Spleen (tissue), 11 donors: Measurements from ENCODE around the gene FUT8. TPM values are rescaled to one million over a fixed set of nuclear protein-coding genes. Genes with fewer than 3 reads are reported as not detected.
"Not testable (repeated sequence)": the region's sequence is repeated elsewhere in the genome, so short reads cannot be mapped to it uniquely, and the experiment has no call there.

Experiments used
- DNase-seq: peaks from one replicate; pipeline ENCODE4 v3.0.0-alpha.2; 2020
- H3K27ac ChIP-seq, 8 donors: fragments of 200-600 bp; sonication (generic) in 7 of 8; 1 replicate in 4 of 8; 2 replicates in 4 of 8; pipeline versions ENCODE4 v1.5.0 to v1.8.0; 2016 to 2021; ENCODE audit warnings: inconsistent platforms in 4 of 8, mild to moderate bottlenecking in 4 of 8, moderate library complexity in 1 of 8
- H3K27me3 ChIP-seq, 7 donors: fragments of 200-600 bp; sonication (generic) in 6 of 7; replicated peaks in 1 of 7; 1 replicate in 4 of 7; 2 replicates in 3 of 7; pipeline versions ENCODE4 v1.5.0 to v1.8.0; 2016 to 2021; ENCODE audit warnings: inconsistent platforms in 3 of 7, mild to moderate bottlenecking in 1 of 7
- H3K36me3 ChIP-seq, 6 donors: fragments of 200-600 bp; sonication (generic) in 5 of 6; 1 replicate in 4 of 6; 2 replicates in 2 of 6; pipeline versions ENCODE4 v1.5.0 to v1.8.0; 2016 to 2021; ENCODE audit warnings: inconsistent platforms in 2 of 6
- H3K4me1 ChIP-seq, 6 donors: fragments of 200-600 bp; sonication (generic) in 5 of 6; 1 replicate in 3 of 6; 2 replicates in 3 of 6; pipeline versions ENCODE4 v1.5.0 to v1.8.0; 2016 to 2021; ENCODE audit warnings: inconsistent platforms in 3 of 6
- H3K4me3 ChIP-seq, 8 donors: fragments of 200-600 bp; sonication (generic) in 7 of 8; 1 replicate in 4 of 8; 2 replicates in 4 of 8; pipeline versions ENCODE4 v1.5.0 to v1.8.0; 2016 to 2021; ENCODE audit warnings: inconsistent platforms in 4 of 8, mild to moderate bottlenecking in 4 of 8, moderate library complexity in 2 of 8
- H3K9me3 ChIP-seq, 8 donors: fragments of 200-600 bp; sonication (generic) in 7 of 8; 1 replicate in 4 of 8; 2 replicates in 4 of 8; pipeline versions ENCODE4 v1.5.0 to v1.8.0; 2016 to 2021; ENCODE audit warnings: inconsistent platforms in 4 of 8
- CTCF ChIP-seq, 11 experiments: fragments of 200-600 bp in 7 of 11; fragments of 450-650 bp in 4 of 11; sonication (generic) in 4 of 11; IDR thresholded peaks in 8 of 11; conservative IDR thresholded peaks in 3 of 11; 1 replicate in 7 of 11; 2 replicates in 4 of 11; pipeline versions ENCODE4 v1.4.0 to v1.8.0; 2016 to 2021; ENCODE audit warnings: antibody characterized with exemption in 11 of 11, inconsistent platforms in 4 of 11, mild to moderate bottlenecking in 1 of 11
- POLR2A ChIP-seq, 3 donors: fragments of 450-650 bp; IDR thresholded peaks; one replicate each; pipeline ENCODE4 v1.5.1; 2017; ENCODE audit warnings: antibody characterized with exemption in 3 of 3, mild to moderate bottlenecking in 1 of 3
- POLR2AphosphoS5 ChIP-seq, 3 donors: sonication (generic); formaldehyde crosslinking; IDR thresholded peaks; one replicate each; pipeline ENCODE4 v1.5.1; 2017; ENCODE audit warnings: antibody characterized with exemption in 3 of 3
- WGBS, 5 donors: extraction: QIAGEN DNeasy Blood & Tissue Kit in 3 of 5; methylation state at CpG; one replicate each; pipeline versions ENCODE4 v1.1.5 to v1.1.7; 2013 to 2018; 5-methylcytosine and 5-hydroxymethylcytosine counted together
- intact Hi-C: fragments of 100-400 bp; cut with DNase I; formaldehyde crosslinking; loops from one replicate; pipeline ENCODE4 v1.15.0; 2023; ENCODE audit warnings: low total_unique reads
- polyA plus RNA-seq, 3 donors: library from polyadenylated mRNA; stranded (reverse); fragments of 200-250 nt; gene quantifications; one replicate each; pipeline ENCODE4 v1.2.1, GENCODE V29; 2013
- total RNA-seq, 7 donors: library from RNA; depleted of rRNA in 3 of 7; stranded (reverse); fragments of >200 nt in 3 of 7; fragmentation: NEBNext Ultra II Directional in 4 of 7; extraction: Animal tissue kit (Norgen Biotek cat#: 25700) in 4 of 7; gene quantifications; one replicate each; pipeline versions ENCODE4 v1.1.0 to v1.2.1, GENCODE V29; 2016 to 2021
- donor health status: healthy with polysubstance abuse.
- donor health status: DM: no; HTN: no; CAD: no; lungs with moderate emphysema.
- donor health status: DM: no; HTN: no; CAD: no.
- donor health status: Bipolar disorder and iron deficiency.
- donor health status: healthy.
- donor health status: DM: no; HTN: no; CAD: no.
- donor health status: DM: yes; HTN: yes; CAD: no.

FUT8 gene
- total and polyA plus RNA-seq, 10 donors = 9.4 to 75.1 (median 53.0) TPM

DNA sequence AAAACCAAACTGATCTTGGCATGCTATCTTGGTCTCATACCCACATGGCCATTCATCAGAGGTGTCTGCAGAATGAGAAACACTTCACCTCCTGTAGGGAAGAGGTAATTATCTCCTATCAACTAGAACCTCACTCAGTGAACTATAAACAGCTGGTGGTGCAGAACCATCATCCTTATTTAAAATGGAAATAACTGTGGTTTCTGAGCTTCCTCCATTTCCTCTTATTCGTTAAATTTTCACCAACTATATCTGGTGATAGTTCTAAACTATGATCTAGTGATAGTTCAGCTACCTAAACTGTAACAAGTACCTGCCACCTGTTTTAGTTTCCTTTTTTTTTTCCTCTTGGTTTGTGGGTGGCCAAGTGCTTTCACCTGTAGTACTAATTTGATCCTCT lies 218.5 kb downstream of the FUT8 start:
- Histone ChIP-seq H3K27ac (no peak overlapping the region), H3K9me3 (peaks cover 0 to 15% (median 7%) of the 10 kb centered on the region in 8 donors), H3K4me1 (peaks cover 0 to 11% (median 0%) of the 10 kb centered on the region in 6 donors), H3K36me3 (peaks cover 0 to 55% (median 10%) of the 10 kb centered on the region in 6 donors), H3K27me3 (no peaks in the 10 kb centered on the region), H3K4me3 (no peak overlapping the region)
- intact Hi-C loops = no loop called here
- TF ChIP-seq POLR2AphosphoS5 (IDR thresholded peaks at IDR 0.05) (no peak), POLR2A (IDR thresholded peaks at IDR 0.05) (no peak), CTCF (IDR thresholded peaks at IDR 0.05 in 8 of 11, conservative IDR thresholded peaks at IDR 0.05 in 3 of 11) (no peak)
- WGBS, 5 donors = 8 to 38% (median 25%) methylated on average over 1 of the region's 1 CpG
- no peak for DNase-seq

GRCh38 chr14:65632487-65632886 lies 220.0 kb downstream of the FUT8 start:
- no peak overlapping the region for H3K4me3 ChIP-seq
- intact Hi-C loops = no loop called here
- no peak for TF ChIP-seq POLR2A (IDR thresholded peaks at IDR 0.05)
- TF ChIP-seq POLR2AphosphoS5 (IDR thresholded peaks at IDR 0.05) = no peak
- TF ChIP-seq CTCF (IDR thresholded peaks at IDR 0.05 in 8 of 11, conservative IDR thresholded peaks at IDR 0.05 in 3 of 11) = no peak
- H3K36me3 ChIP-seq = peaks cover 0 to 55% (median 10%) of the 10 kb centered on the region in 6 donors
- H3K27ac ChIP-seq = no peak overlapping the region
- no peaks in the 10 kb centered on the region for H3K27me3 ChIP-seq
- peaks cover 0 to 15% (median 7%) of the 10 kb centered on the region in 8 donors for H3K9me3 ChIP-seq
- peaks cover 0 to 11% (median 0%) of the 10 kb centered on the region in 6 donors for H3K4me1 ChIP-seq
- WGBS, 5 donors = 94 to 100% (median 98%) methylated on average over 1 of the region's 1 CpG
- no peak for DNase-seq

- WGBS, 5 donors = 97 to 100% (median 98%) methylated on average over 2 to 26 of the region's 26 CpGs
- Histone ChIP-seq H3K36me3 (peaks cover 0 to 55% (median 10%) of the 10 kb centered on the region in 6 donors), H3K9me3 (peaks cover 0 to 15% (median 7%) of the 10 kb centered on the region in 8 donors), H3K4me1 (peaks cover 0 to 11% (median 0%) of the 10 kb centered on the region in 6 donors)
- H3K27ac ChIP-seq, H3K4me3 ChIP-seq, H3K27me3 ChIP-seq, intact Hi-C loops, DNase-seq: not testable (repeated sequence)
Observed at GRCh38 chr14:65633666-65634065, 221.1 kb downstream of the FUT8 start.

DNA sequence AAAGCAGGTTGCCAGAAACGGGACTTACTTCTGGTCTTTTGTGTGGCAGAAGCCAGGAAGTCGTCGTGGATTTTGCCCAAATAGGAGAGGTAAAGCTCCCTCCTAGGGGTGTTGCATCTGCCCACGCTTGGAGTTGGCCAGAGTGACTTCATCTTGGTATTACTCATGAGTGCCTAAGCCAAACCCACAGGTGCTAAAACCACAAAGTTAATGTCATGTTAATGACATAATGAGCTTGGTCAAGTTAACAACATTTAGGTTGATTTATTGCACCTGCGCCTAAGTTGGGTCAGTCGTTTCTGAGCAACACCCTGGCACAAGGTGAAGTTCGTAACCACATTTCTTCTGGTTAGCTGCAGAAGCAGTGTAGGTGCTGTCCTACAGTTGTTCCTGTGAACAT lies 225.2 kb downstream of the FUT8 start:
- no peak overlapping the region for H3K27ac ChIP-seq
- no peak for DNase-seq
- intact Hi-C loops = no loop called here
- H3K36me3 ChIP-seq = peaks cover 0 to 18% (median 0%) of the 10 kb centered on the region in 6 donors
- TF ChIP-seq POLR2AphosphoS5 (IDR thresholded peaks at IDR 0.05) (no peak), POLR2A (IDR thresholded peaks at IDR 0.05) (no peak), CTCF (IDR thresholded peaks at IDR 0.05 in 8 of 11, conservative IDR thresholded peaks at IDR 0.05 in 3 of 11) (no peak)
- H3K4me1 ChIP-seq = no peaks in the 10 kb centered on the region
- H3K9me3 ChIP-seq = peaks cover 0 to 15% (median 7%) of the 10 kb centered on the region in 8 donors
- no peak overlapping the region for H3K4me3 ChIP-seq
- H3K27me3 ChIP-seq = no peaks in the 10 kb centered on the region
- WGBS, 5 donors = 51 to 78% (median 74%) methylated on average over 7 of the region's 7 CpGs

- TF ChIP-seq CTCF (IDR thresholded peaks at IDR 0.05 in 8 of 11, conservative IDR thresholded peaks at IDR 0.05 in 3 of 11) (no peak), POLR2AphosphoS5 (IDR thresholded peaks at IDR 0.05) (no peak), POLR2A (IDR thresholded peaks at IDR 0.05) (no peak)
- 93 to 100% (median 97%) methylated on average over 1 of the region's 1 CpG for WGBS, 5 donors
Observed at GRCh38 chr14:65639216-65639615, 226.7 kb downstream of the FUT8 start.

More at GRCh38 chr14:65639216-65639615, 226.7 kb downstream of the FUT8 start:
- no peak overlapping the region for H3K27ac ChIP-seq
- peaks cover 0 to 15% (median 7%) of the 10 kb centered on the region in 8 donors for H3K9me3 ChIP-seq
- H3K27me3 ChIP-seq = no peaks in the 10 kb centered on the region
- no peak for DNase-seq
- intact Hi-C loops = no loop called here
- no peaks in the 10 kb centered on the region for H3K4me1 ChIP-seq
- H3K4me3 ChIP-seq = no peak overlapping the region
- peaks cover 0 to 12% (median 0%) of the 10 kb centered on the region in 6 donors for H3K36me3 ChIP-seq
